Measurements from ENCODE around the gene HABP4.

DNA sequence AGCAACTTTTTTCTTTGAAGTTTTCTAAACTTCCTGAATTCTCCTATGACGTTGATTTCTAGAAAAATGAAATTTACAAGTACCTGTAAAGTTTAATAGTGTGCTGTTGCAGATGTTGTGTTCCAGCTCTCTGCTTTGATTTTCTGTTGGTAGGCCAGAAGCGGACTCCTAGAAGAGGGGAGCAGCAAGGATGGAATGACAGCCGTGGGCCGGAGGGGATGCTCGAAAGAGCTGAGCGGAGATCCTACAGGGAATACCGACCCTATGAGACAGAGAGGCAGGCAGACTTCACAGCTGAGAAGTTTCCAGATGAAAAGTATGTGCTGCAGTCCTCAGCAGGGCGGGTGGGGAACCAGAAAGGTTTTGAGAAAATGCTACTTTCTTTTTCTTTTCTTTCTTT is 8.3 kb downstream of the HABP4 start:
- TF ChIP-seq ZSCAN20 (CRISPR knock-in tag; IDR thresholded peaks at IDR 0.05) = no peak
- no peak for TF ChIP-seq POLR2A (IDR thresholded peaks at IDR 0.05; ENCODE audit: low read length)
- no peak for TF ChIP-seq RNF2 (IDR thresholded peaks at IDR 0.05; ENCODE audit: borderline replicate concordance, low read depth)
- TF ChIP-seq MAZ (IDR thresholded peaks at IDR 0.05; ENCODE audit: borderline replicate concordance, low read depth, low read length) = no peak
- no peak for TF ChIP-seq PHF8 (IDR thresholded peaks at IDR 0.05; ENCODE audit: borderline replicate concordance, low read depth)
- TF ChIP-seq, protein P1, sequence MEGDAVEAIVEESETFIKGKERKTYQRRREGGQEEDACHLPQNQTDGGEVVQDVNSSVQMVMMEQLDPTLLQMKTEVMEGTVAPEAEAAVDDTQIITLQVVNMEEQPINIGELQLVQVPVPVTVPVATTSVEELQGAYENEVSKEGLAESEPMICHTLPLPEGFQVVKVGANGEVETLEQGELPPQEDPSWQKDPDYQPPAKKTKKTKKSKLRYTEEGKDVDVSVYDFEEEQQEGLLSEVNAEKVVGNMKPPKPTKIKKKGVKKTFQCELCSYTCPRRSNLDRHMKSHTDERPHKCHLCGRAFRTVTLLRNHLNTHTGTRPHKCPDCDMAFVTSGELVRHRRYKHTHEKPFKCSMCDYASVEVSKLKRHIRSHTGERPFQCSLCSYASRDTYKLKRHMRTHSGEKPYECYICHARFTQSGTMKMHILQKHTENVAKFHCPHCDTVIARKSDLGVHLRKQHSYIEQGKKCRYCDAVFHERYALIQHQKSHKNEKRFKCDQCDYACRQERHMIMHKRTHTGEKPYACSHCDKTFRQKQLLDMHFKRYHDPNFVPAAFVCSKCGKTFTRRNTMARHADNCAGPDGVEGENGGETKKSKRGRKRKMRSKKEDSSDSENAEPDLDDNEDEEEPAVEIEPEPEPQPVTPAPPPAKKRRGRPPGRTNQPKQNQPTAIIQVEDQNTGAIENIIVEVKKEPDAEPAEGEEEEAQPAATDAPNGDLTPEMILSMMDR (IDR thresholded peaks at IDR 0.05) = no peak
- no peak for TF ChIP-seq CHD2 (IDR thresholded peaks at IDR 0.05; ENCODE audit: low read length, partially characterized antibody)

All from A549 (cell line).